GM23338 (cell line): ENCODE results near the gene HTR1D. TPM values are rescaled to one million over a fixed set of nuclear protein-coding genes. Genes with fewer than 3 reads are reported as not detected.

Experiments
- ATAC-seq: fragments of 200-7000 bp; cut with Tn5 transposase; 3 replicates; pipeline ENCODE4 v1.9.1; 2020
- DNase-seq: peaks from one replicate; pipeline ENCODE4 v3.0.0-alpha.2; 2015; ENCODE audit warnings: low spot score
- H2AFZ ChIP-seq: fragments of 200-600 bp; sonication (generic); 2 replicates; pipeline ENCODE4 v1.8.0; 2016; ENCODE audit warnings: antibody characterized with exemption, mild to moderate bottlenecking, moderate library complexity
- H3F3A ChIP-seq: fragments of 200-600 bp; sonication (generic); replicated peaks from 2 replicates; pipeline ENCODE4 v1.8.0; 2017; ENCODE audit warnings: antibody characterized with exemption, mixed run types, low read depth
- H3K27ac ChIP-seq: fragments of 200-600 bp; sonication (generic); 2 replicates; pipeline ENCODE4 v1.6.1; 2016; ENCODE audit warnings: low read depth
- H3K27me3 ChIP-seq: fragments of 200-600 bp; sonication (generic); 2 replicates; pipeline ENCODE4 v1.8.0; 2016; ENCODE audit warnings: mild to moderate bottlenecking, mixed run types, moderate library complexity; ENCODE audit not compliant: insufficient read depth
- H3K36me3 ChIP-seq: fragments of 200-600 bp; sonication (generic); 2 replicates; pipeline ENCODE4 v1.8.0; 2016; ENCODE audit warnings: mild to moderate bottlenecking; ENCODE audit not compliant: insufficient read depth
- H3K4me1 ChIP-seq: fragments of 200-600 bp; sonication (generic); 2 replicates; pipeline ENCODE4 v1.8.0; 2016; ENCODE audit warnings: mild to moderate bottlenecking, moderate library complexity; ENCODE audit not compliant: insufficient read depth
- H3K4me2 ChIP-seq: fragments of 200-600 bp; sonication (generic); 2 replicates; pipeline ENCODE4 v1.7.1; 2017; ENCODE audit warnings: mixed run types
- H3K4me3 ChIP-seq: fragments of 200-600 bp; sonication (generic); 2 replicates; pipeline ENCODE4 v1.6.1; 2016; ENCODE audit warnings: mixed run types
- H3K79me2 ChIP-seq: fragments of 200-600 bp; sonication (generic); replicated peaks from 2 replicates; pipeline ENCODE4 v1.8.0; 2017; ENCODE audit warnings: mild to moderate bottlenecking; ENCODE audit not compliant: insufficient read depth
- H3K9me2 ChIP-seq: fragments of 200-600 bp; sonication (generic); 2 replicates; pipeline ENCODE4 v1.8.0; 2017; ENCODE audit not compliant: insufficient read depth
- H4K20me1 ChIP-seq: fragments of 200-600 bp; sonication (generic); replicated peaks from 2 replicates; pipeline ENCODE4 v1.8.0; 2017; ENCODE audit warnings: mild to moderate bottlenecking; ENCODE audit not compliant: insufficient read depth
- H3K27ac Mint-ChIP-seq: 2 replicates; pipeline ENCODE4 v1.8.0; 2020; ENCODE audit warnings: inconsistent platforms, mild to moderate bottlenecking, moderate library complexity, mixed read lengths
- H3K27me3 Mint-ChIP-seq: 3 replicates; pipeline ENCODE4 v1.8.0; 2022; ENCODE audit warnings: low read depth, mild to moderate bottlenecking, moderate library complexity, mixed read lengths, inconsistent platforms; ENCODE audit not compliant: insufficient read depth, poor library complexity
- H3K36me3 Mint-ChIP-seq: 3 replicates; pipeline ENCODE4 v1.8.0; 2021; ENCODE audit warnings: low read depth, mild to moderate bottlenecking, inconsistent platforms, moderate library complexity, mixed read lengths
- H3K4me1 Mint-ChIP-seq: 3 replicates; pipeline ENCODE4 v1.8.0; 2020; ENCODE audit warnings: mild to moderate bottlenecking, inconsistent platforms, mixed read lengths
- H3K4me3 Mint-ChIP-seq: 3 replicates; pipeline ENCODE4 v1.8.0; 2021; ENCODE audit warnings: moderate library complexity, mild to moderate bottlenecking, inconsistent platforms, mixed read lengths
- H3K9me3 Mint-ChIP-seq: 3 replicates; pipeline ENCODE4 v1.8.0; 2020; ENCODE audit warnings: moderate library complexity, mild to moderate bottlenecking, inconsistent platforms, mixed read lengths
- CREB1 ChIP-seq: fragments of 250-450 bp; sonication (Bioruptor Pico); IDR thresholded peaks from 2 replicates; pipeline ENCODE4 v1.5.0; 2020; ENCODE audit warnings: low read depth, mild to moderate bottlenecking, moderate library complexity
- CTCF ChIP-seq, 2 experiments: fragments of 200-600 bp in 1 of 2; sonication (generic) in 1 of 2; conservative IDR thresholded peaks; 2 replicates each; pipeline versions ENCODE4 v1.5.1 to v1.6.1; 2016 to 2017; ENCODE audit warnings: antibody characterized with exemption in 2 of 2, low read depth in 2 of 2, mild to moderate bottlenecking in 2 of 2, moderate library complexity in 1 of 2
- EZH2 ChIP-seq: fragments of 200-600 bp; sonication (generic); IDR thresholded peaks from one replicate; pipeline ENCODE4 v1.8.0; 2017; ENCODE audit warnings: antibody characterized with exemption, mild to moderate bottlenecking, low read depth; ENCODE audit not compliant: unreplicated experiment
- EZH2phosphoT487 ChIP-seq: fragments of 200-600 bp; sonication (generic); IDR thresholded peaks from one replicate; pipeline ENCODE4 v1.8.1; 2018; ENCODE audit warnings: antibody characterized with exemption; ENCODE audit not compliant: unreplicated experiment
- JUNB ChIP-seq: IDR thresholded peaks from one replicate; pipeline ENCODE4 v1.6.1; 2016; ENCODE audit warnings: antibody characterized with exemption; ENCODE audit not compliant: unreplicated experiment
- NANOG ChIP-seq: IDR thresholded peaks from 2 replicates; pipeline ENCODE4 v1.6.1; 2016; ENCODE audit warnings: antibody characterized with exemption, borderline replicate concordance
- POLR2AphosphoS5 ChIP-seq: IDR thresholded peaks from 2 replicates; pipeline ENCODE4 v1.6.1; 2016; ENCODE audit warnings: antibody characterized with exemption, low read depth
- STAT1 ChIP-seq: IDR thresholded peaks from one replicate; pipeline ENCODE4 v1.6.1; 2016; ENCODE audit warnings: antibody characterized with exemption; ENCODE audit not compliant: unreplicated experiment
- ZNF114 ChIP-seq: fragments of 250-450 bp; sonication (Bioruptor Pico); IDR thresholded peaks from 2 replicates; pipeline ENCODE4 v1.5.0; 2020; ENCODE audit warnings: mild to moderate bottlenecking, moderate library complexity
- ZNF331 ChIP-seq: fragments of 250-450 bp; sonication (Bioruptor Pico); IDR thresholded peaks from 2 replicates; pipeline ENCODE4 v1.5.0; 2020; ENCODE audit warnings: low read depth, mild to moderate bottlenecking, moderate library complexity
- polyA plus RNA-seq: library from polyadenylated mRNA; unstranded; fragments of >200 nt; fragmentation: Nextera tagmentation; extraction: Ambion mirVana; gene quantifications from 2 replicates; pipeline ENCODE4 v1.2.1, GENCODE V29; 2016
- total RNA-seq: library from RNA; depleted of rRNA; stranded (reverse); fragments of >200 nt; shearing (Covaris generic); gene quantifications from 2 replicates; pipeline ENCODE4 v1.2.3, GENCODE V29; 2014
- TF ChIP-seq, protein P1 (sequence below): fragments of 250-450 bp; sonication (Bioruptor Pico); IDR thresholded peaks from 2 replicates; pipeline ENCODE4 v1.5.0; 2020; ENCODE audit warnings: mild to moderate bottlenecking, moderate library complexity
- TF ChIP-seq, protein P2 (sequence below): IDR thresholded peaks from one replicate; pipeline ENCODE4 v1.6.1; 2018; ENCODE audit warnings: antibody characterized with exemption; ENCODE audit not compliant: unreplicated experiment

HTR1D gene
- total and polyA plus RNA-seq, 2 experiments from 2014 or later, result 2.4 to 4.1 TPM

GRCh38 chr1:23150125-23150524, 67.2 kb downstream of the HTR1D start:
- Mint-ChIP-seq H3K27me3 (no peaks in the 10 kb centered on the region), H3K4me3 (no peak overlapping the region), H3K27ac (no peak overlapping the region), H3K9me3 (no peaks in the 10 kb centered on the region), H3K4me1 (peaks cover 11% of the 10 kb centered on the region), H3K36me3 (no peaks in the 10 kb centered on the region)
- H3K4me1 ChIP-seq, result peaks cover 3% of the 10 kb centered on the region; the same call in 1 of the 2 replicates
- no peaks in the 10 kb centered on the region for H3F3A ChIP-seq
- no peak overlapping the region for H3K27ac ChIP-seq
- H2AFZ ChIP-seq, result no peak overlapping the region
- peaks cover 56% of the 10 kb centered on the region for H4K20me1 ChIP-seq
- peaks cover 99% of the 10 kb centered on the region for H3K79me2 ChIP-seq
- H3K4me2 ChIP-seq, result no peak overlapping the region
- no peak for TF ChIP-seq STAT1
- TF ChIP-seq, protein P1, sequence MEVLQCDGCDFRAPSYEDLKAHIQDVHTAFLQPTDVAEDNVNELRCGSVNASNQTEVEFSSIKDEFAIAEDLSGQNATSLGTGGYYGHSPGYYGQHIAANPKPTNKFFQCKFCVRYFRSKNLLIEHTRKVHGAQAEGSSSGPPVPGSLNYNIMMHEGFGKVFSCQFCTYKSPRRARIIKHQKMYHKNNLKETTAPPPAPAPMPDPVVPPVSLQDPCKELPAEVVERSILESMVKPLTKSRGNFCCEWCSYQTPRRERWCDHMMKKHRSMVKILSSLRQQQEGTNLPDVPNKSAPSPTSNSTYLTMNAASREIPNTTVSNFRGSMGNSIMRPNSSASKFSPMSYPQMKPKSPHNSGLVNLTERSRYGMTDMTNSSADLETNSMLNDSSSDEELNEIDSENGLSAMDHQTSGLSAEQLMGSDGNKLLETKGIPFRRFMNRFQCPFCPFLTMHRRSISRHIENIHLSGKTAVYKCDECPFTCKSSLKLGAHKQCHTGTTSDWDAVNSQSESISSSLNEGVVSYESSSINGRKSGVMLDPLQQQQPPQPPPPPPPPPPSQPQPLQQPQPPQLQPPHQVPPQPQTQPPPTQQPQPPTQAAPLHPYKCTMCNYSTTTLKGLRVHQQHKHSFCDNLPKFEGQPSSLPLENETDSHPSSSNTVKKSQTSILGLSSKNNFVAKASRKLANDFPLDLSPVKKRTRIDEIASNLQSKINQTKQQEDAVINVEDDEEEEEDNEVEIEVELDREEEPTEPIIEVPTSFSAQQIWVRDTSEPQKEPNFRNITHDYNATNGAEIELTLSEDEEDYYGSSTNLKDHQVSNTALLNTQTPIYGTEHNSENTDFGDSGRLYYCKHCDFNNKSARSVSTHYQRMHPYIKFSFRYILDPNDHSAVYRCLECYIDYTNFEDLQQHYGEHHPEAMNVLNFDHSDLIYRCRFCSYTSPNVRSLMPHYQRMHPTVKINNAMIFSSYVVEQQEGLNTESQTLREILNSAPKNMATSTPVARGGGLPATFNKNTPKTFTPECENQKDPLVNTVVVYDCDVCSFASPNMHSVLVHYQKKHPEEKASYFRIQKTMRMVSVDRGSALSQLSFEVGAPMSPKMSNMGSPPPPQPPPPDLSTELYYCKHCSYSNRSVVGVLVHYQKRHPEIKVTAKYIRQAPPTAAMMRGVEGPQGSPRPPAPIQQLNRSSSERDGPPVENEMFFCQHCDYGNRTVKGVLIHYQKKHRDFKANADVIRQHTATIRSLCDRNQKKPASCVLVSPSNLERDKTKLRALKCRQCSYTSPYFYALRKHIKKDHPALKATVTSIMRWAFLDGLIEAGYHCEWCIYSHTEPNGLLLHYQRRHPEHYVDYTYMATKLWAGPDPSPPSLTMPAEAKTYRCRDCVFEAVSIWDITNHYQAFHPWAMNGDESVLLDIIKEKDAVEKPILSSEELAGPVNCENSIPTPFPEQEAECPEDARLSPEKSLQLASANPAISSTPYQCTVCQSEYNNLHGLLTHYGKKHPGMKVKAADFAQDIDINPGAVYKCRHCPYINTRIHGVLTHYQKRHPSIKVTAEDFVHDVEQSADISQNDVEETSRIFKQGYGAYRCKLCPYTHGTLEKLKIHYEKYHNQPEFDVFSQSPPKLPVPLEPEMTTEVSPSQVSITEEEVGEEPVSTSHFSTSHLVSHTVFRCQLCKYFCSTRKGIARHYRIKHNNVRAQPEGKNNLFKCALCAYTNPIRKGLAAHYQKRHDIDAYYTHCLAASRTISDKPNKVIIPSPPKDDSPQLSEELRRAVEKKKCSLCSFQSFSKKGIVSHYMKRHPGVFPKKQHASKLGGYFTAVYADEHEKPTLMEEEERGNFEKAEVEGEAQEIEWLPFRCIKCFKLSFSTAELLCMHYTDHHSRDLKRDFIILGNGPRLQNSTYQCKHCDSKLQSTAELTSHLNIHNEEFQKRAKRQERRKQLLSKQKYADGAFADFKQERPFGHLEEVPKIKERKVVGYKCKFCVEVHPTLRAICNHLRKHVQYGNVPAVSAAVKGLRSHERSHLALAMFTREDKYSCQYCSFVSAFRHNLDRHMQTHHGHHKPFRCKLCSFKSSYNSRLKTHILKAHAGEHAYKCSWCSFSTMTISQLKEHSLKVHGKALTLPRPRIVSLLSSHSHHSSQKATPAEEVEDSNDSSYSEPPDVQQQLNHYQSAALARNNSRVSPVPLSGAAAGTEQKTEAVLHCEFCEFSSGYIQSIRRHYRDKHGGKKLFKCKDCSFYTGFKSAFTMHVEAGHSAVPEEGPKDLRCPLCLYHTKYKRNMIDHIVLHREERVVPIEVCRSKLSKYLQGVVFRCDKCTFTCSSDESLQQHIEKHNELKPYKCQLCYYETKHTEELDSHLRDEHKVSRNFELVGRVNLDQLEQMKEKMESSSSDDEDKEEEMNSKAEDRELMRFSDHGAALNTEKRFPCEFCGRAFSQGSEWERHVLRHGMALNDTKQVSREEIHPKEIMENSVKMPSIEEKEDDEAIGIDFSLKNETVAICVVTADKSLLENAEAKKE (CRISPR knock-in tag), result no peak
- TF ChIP-seq EZH2, result no peak
- no peak for TF ChIP-seq ZNF331 (CRISPR knock-in tag)
- no peak for TF ChIP-seq CREB1 (CRISPR knock-in tag)
- no peak for TF ChIP-seq JUNB
- TF ChIP-seq ZNF114, result no peak
- TF ChIP-seq, protein P2, sequence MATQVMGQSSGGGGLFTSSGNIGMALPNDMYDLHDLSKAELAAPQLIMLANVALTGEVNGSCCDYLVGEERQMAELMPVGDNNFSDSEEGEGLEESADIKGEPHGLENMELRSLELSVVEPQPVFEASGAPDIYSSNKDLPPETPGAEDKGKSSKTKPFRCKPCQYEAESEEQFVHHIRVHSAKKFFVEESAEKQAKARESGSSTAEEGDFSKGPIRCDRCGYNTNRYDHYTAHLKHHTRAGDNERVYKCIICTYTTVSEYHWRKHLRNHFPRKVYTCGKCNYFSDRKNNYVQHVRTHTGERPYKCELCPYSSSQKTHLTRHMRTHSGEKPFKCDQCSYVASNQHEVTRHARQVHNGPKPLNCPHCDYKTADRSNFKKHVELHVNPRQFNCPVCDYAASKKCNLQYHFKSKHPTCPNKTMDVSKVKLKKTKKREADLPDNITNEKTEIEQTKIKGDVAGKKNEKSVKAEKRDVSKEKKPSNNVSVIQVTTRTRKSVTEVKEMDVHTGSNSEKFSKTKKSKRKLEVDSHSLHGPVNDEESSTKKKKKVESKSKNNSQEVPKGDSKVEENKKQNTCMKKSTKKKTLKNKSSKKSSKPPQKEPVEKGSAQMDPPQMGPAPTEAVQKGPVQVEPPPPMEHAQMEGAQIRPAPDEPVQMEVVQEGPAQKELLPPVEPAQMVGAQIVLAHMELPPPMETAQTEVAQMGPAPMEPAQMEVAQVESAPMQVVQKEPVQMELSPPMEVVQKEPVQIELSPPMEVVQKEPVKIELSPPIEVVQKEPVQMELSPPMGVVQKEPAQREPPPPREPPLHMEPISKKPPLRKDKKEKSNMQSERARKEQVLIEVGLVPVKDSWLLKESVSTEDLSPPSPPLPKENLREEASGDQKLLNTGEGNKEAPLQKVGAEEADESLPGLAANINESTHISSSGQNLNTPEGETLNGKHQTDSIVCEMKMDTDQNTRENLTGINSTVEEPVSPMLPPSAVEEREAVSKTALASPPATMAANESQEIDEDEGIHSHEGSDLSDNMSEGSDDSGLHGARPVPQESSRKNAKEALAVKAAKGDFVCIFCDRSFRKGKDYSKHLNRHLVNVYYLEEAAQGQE, result no peak
- TF ChIP-seq EZH2phosphoT487, result no peak
- TF ChIP-seq CTCF (conservative IDR thresholded peaks at IDR 0.05; ENCODE audit: low read depth in 2 of 2), result no peak
- no peak for TF ChIP-seq NANOG
- TF ChIP-seq POLR2AphosphoS5, result no peak
- H3K9me2 ChIP-seq, result no peaks in the 10 kb centered on the region
- no peak for ATAC-seq
- no peak overlapping the region for H3K4me3 ChIP-seq
- no peaks in the 10 kb centered on the region for H3K27me3 ChIP-seq
- H3K36me3 ChIP-seq, result no peaks in the 10 kb centered on the region
- no peak for DNase-seq
